ENCODE data around the gene SLC2A2. TPM values are rescaled to one million over a fixed set of nuclear protein-coding genes. Genes with fewer than 3 reads are reported as not detected.

Gene SLC2A2
- total RNA-seq: not detected in 2 replicates

- no peak within 1 kb of the TSS for H3K4me3 Mint-ChIP-seq
- H3K36me3 Mint-ChIP-seq (ENCODE audit: low read depth): no peaks in the 10 kb centered on the region
- intact Hi-C loops (cut with micrococcal nuclease): no loop called here
- H3K27ac Mint-ChIP-seq: no peak within 1 kb of the TSS
- H3K4me1 Mint-ChIP-seq: no peaks in the 10 kb centered on the region
- no peaks in the 10 kb centered on the region for H3K9me3 Mint-ChIP-seq
- peaks cover 44% of the 10 kb centered on the region for H3K27me3 Mint-ChIP-seq
- DNase-seq: no peak
These were observed at the start of gene SLC2A2 for GRCh38 chr3:171026597-171027293. TSS of gene SLC2A2 (minus strand) at chr3:171026720. CDS start at chr3:171026670, 50 bp downstream.

GRCh38 chr3:171072432-171072831 is 45.9 kb upstream of the SLC2A2 start:
- no peak overlapping the region for H3K4me3 Mint-ChIP-seq
- intact Hi-C loops (cut with micrococcal nuclease): no loop called here
- peaks cover 11% of the 10 kb centered on the region for H3K9me3 Mint-ChIP-seq
- no peaks in the 10 kb centered on the region for H3K27me3 Mint-ChIP-seq
- no peak for DNase-seq
- no peak overlapping the region for H3K27ac Mint-ChIP-seq
- no peaks in the 10 kb centered on the region for H3K4me1 Mint-ChIP-seq
- peaks cover 59% of the 10 kb centered on the region for H3K36me3 Mint-ChIP-seq (ENCODE audit: low read depth)

- no peaks in the 10 kb centered on the region for H3K4me1 Mint-ChIP-seq
- H3K9me3 Mint-ChIP-seq: peaks cover 11% of the 10 kb centered on the region
- H3K4me3 Mint-ChIP-seq: no peak overlapping the region
- no peak for DNase-seq
- H3K36me3 Mint-ChIP-seq (ENCODE audit: low read depth): peaks cover 83% of the 10 kb centered on the region
- H3K27ac Mint-ChIP-seq: no peak overlapping the region
- intact Hi-C loops (cut with micrococcal nuclease): no loop called here
- no peaks in the 10 kb centered on the region for H3K27me3 Mint-ChIP-seq
These were observed 42.1 kb upstream of the SLC2A2 start for GRCh38 chr3:171068658-171069057.

- peaks cover 11% of the 10 kb centered on the region for H3K9me3 Mint-ChIP-seq
- no peaks in the 10 kb centered on the region for H3K27me3 Mint-ChIP-seq
- H3K27ac Mint-ChIP-seq: no peak overlapping the region
- intact Hi-C loops (cut with micrococcal nuclease): no loop called here
- no peaks in the 10 kb centered on the region for H3K4me1 Mint-ChIP-seq
- no peak overlapping the region for H3K4me3 Mint-ChIP-seq
- peaks cover 68% of the 10 kb centered on the region for H3K36me3 Mint-ChIP-seq (ENCODE audit: low read depth)
- no peak for DNase-seq
These were observed 39.7 kb upstream of the SLC2A2 start for GRCh38 chr3:171066206-171066605.

- H3K36me3 Mint-ChIP-seq (ENCODE audit: low read depth): peaks cover 68% of the 10 kb centered on the region
- no peaks in the 10 kb centered on the region for H3K27me3 Mint-ChIP-seq
- DNase-seq: no peak
- no peaks in the 10 kb centered on the region for H3K4me1 Mint-ChIP-seq
- intact Hi-C loops (cut with micrococcal nuclease): no loop called here
- H3K4me3 Mint-ChIP-seq: no peak overlapping the region
- no peak overlapping the region for H3K27ac Mint-ChIP-seq
- peaks cover 11% of the 10 kb centered on the region for H3K9me3 Mint-ChIP-seq
These were observed 39.2 kb upstream of the SLC2A2 start for GRCh38 chr3:171065732-171066131.

GRCh38 chr3:171064461-171064860 is 37.9 kb upstream of the SLC2A2 start:
- no peak overlapping the region for H3K27ac Mint-ChIP-seq
- no peaks in the 10 kb centered on the region for H3K4me1 Mint-ChIP-seq
- no peaks in the 10 kb centered on the region for H3K9me3 Mint-ChIP-seq
- peaks cover 57% of the 10 kb centered on the region for H3K36me3 Mint-ChIP-seq (ENCODE audit: low read depth)
- H3K4me3 Mint-ChIP-seq: no peak overlapping the region
- intact Hi-C loops (cut with micrococcal nuclease): no loop called here
- no peaks in the 10 kb centered on the region for H3K27me3 Mint-ChIP-seq
- DNase-seq: no peak

GRCh38 chr3:171061749-171062148 is 35.2 kb upstream of the SLC2A2 start:
- Mint-ChIP-seq H3K27ac (no peak overlapping the region), H3K4me3 (no peak overlapping the region), H3K4me1 (no peaks in the 10 kb centered on the region), H3K9me3 (no peaks in the 10 kb centered on the region), H3K36me3 (ENCODE audit: low read depth) (peaks cover 35% of the 10 kb centered on the region), H3K27me3 (no peaks in the 10 kb centered on the region)
- intact Hi-C loops (cut with micrococcal nuclease): no loop called here
- no peak for DNase-seq

- intact Hi-C loops (cut with micrococcal nuclease): no loop called here
- peaks cover 18% of the 10 kb centered on the region for H3K36me3 Mint-ChIP-seq (ENCODE audit: low read depth)
- H3K4me1 Mint-ChIP-seq: no peaks in the 10 kb centered on the region
- H3K27me3 Mint-ChIP-seq: no peaks in the 10 kb centered on the region
- no peak overlapping the region for H3K4me3 Mint-ChIP-seq
- H3K9me3 Mint-ChIP-seq: no peaks in the 10 kb centered on the region
- H3K27ac Mint-ChIP-seq: no peak overlapping the region
- no peak for DNase-seq
These were observed 33.5 kb upstream of the SLC2A2 start for GRCh38 chr3:171059978-171060377.

- Mint-ChIP-seq H3K36me3 (ENCODE audit: low read depth) (peaks cover 11% of the 10 kb centered on the region), H3K4me3 (no peak overlapping the region)
- DNase-seq: no peak
These were observed 32.5 kb upstream of the SLC2A2 start for GRCh38 chr3:171058873-171059603.

GRCh38 chr3:171058058-171058457 is 31.5 kb upstream of the SLC2A2 start:
- H3K9me3 Mint-ChIP-seq: no peaks in the 10 kb centered on the region

More at GRCh38 chr3:171058873-171059603, 32.5 kb upstream of the SLC2A2 start:
- Mint-ChIP-seq H3K9me3 (no peaks in the 10 kb centered on the region), H3K4me1 (no peaks in the 10 kb centered on the region), H3K27ac (no peak overlapping the region), H3K27me3 (peaks cover under 1% of the 10 kb centered on the region)
- intact Hi-C loops (cut with micrococcal nuclease): no loop called here

GRCh38 chr3:171057072-171057471 is 30.6 kb upstream of the SLC2A2 start:
- no peaks in the 10 kb centered on the region for H3K4me1 Mint-ChIP-seq
- no peaks in the 10 kb centered on the region for H3K36me3 Mint-ChIP-seq (ENCODE audit: low read depth)
- peaks cover 3% of the 10 kb centered on the region for H3K27me3 Mint-ChIP-seq
- intact Hi-C loops (cut with micrococcal nuclease): no loop called here
- no peak overlapping the region for H3K4me3 Mint-ChIP-seq
- no peak for DNase-seq
- H3K9me3 Mint-ChIP-seq: no peaks in the 10 kb centered on the region
- H3K27ac Mint-ChIP-seq: no peak overlapping the region

More at GRCh38 chr3:171058058-171058457, 31.5 kb upstream of the SLC2A2 start:
- Mint-ChIP-seq H3K4me1 (no peaks in the 10 kb centered on the region), H3K27ac (no peak overlapping the region), H3K4me3 (no peak overlapping the region), H3K27me3 (peaks cover 3% of the 10 kb centered on the region), H3K36me3 (ENCODE audit: low read depth) (peaks cover 2% of the 10 kb centered on the region)
- DNase-seq: no peak
- intact Hi-C loops (cut with micrococcal nuclease): no loop called here

- H3K9me3 Mint-ChIP-seq: no peaks in the 10 kb centered on the region
- no peak overlapping the region for H3K4me3 Mint-ChIP-seq
- intact Hi-C loops (cut with micrococcal nuclease): no loop called here
- DNase-seq: no peak
- H3K27me3 Mint-ChIP-seq: peaks cover 6% of the 10 kb centered on the region
- no peaks in the 10 kb centered on the region for H3K4me1 Mint-ChIP-seq
- no peak overlapping the region for H3K27ac Mint-ChIP-seq
- no peaks in the 10 kb centered on the region for H3K36me3 Mint-ChIP-seq (ENCODE audit: low read depth)
These were observed 30.0 kb upstream of the SLC2A2 start for GRCh38 chr3:171056528-171056927.

- no peaks in the 10 kb centered on the region for H3K36me3 Mint-ChIP-seq (ENCODE audit: low read depth)
- DNase-seq: no peak
- H3K4me3 Mint-ChIP-seq: no peak overlapping the region
- H3K4me1 Mint-ChIP-seq: no peaks in the 10 kb centered on the region
- peaks cover 6% of the 10 kb centered on the region for H3K27me3 Mint-ChIP-seq
- no peaks in the 10 kb centered on the region for H3K9me3 Mint-ChIP-seq
- no peak overlapping the region for H3K27ac Mint-ChIP-seq
- intact Hi-C loops (cut with micrococcal nuclease): no loop called here
These were observed 29.0 kb upstream of the SLC2A2 start for GRCh38 chr3:171055336-171056178.

- no peak overlapping the region for H3K27ac Mint-ChIP-seq
- H3K4me3 Mint-ChIP-seq: no peak overlapping the region
- intact Hi-C loops (cut with micrococcal nuclease): no loop called here
- DNase-seq: no peak
- H3K36me3 Mint-ChIP-seq (ENCODE audit: low read depth): no peaks in the 10 kb centered on the region
- no peaks in the 10 kb centered on the region for H3K4me1 Mint-ChIP-seq
- H3K27me3 Mint-ChIP-seq: peaks cover 6% of the 10 kb centered on the region
- H3K9me3 Mint-ChIP-seq: no peaks in the 10 kb centered on the region
These were observed 28.4 kb upstream of the SLC2A2 start for GRCh38 chr3:171054921-171055320.

Measured in activated CD4-positive, alpha-beta T cell treated with anti-CD3 and anti-CD28 coated beads, Interleukin-2, amount 10 ng/mL, durations not matched to agents 24 days and 14 days (primary cell).